Neutrophil (primary cell): Measurements from ENCODE around the gene NFIB.

ENCODE experiments used
- H3K27ac ChIP-seq: fragments of 200-600 bp; sonication (generic); 2 replicates; pipeline ENCODE4 v1.5.1; 2016; ENCODE audit warnings: mild to moderate bottlenecking, moderate library complexity
- H3K27me3 ChIP-seq: fragments of 200-600 bp; sonication (generic); 2 replicates; pipeline ENCODE4 v1.6.0; 2016; ENCODE audit warnings: mild to moderate bottlenecking
- H3K36me3 ChIP-seq: fragments of 200-600 bp; sonication (generic); 2 replicates; pipeline ENCODE4 v1.5.1; 2017
- H3K4me1 ChIP-seq, 2 experiments: fragments of 200-600 bp in 1 of 2; sonication (generic) in 1 of 2; 1 replicate in 1 of 2; 2 replicates in 1 of 2; pipeline versions ENCODE4 v1.5.1 to v1.6.1; 2013 to 2016; ENCODE audit warnings: low read depth in 1 of 2, low read length in 1 of 2, mild to moderate bottlenecking in 1 of 2, moderate library complexity in 1 of 2; ENCODE audit not compliant: control insufficient read depth in 1 of 2, insufficient read depth in 1 of 2
- H3K4me3 ChIP-seq, 2 experiments: fragments of 200-600 bp in 1 of 2; sonication (generic) in 1 of 2; 1 replicate in 1 of 2; 2 replicates in 1 of 2; pipeline ENCODE4 v1.5.1; 2013 to 2016; ENCODE audit warnings: low read depth in 1 of 2, low read length in 1 of 2, mild to moderate bottlenecking in 1 of 2, moderate library complexity in 1 of 2
- H3K9me3 ChIP-seq: fragments of 200-600 bp; sonication (generic); 2 replicates; pipeline ENCODE4 v1.5.1; 2016
- CTCF ChIP-seq: fragments of 200-600 bp; sonication (generic); IDR thresholded peaks from 2 replicates; pipeline ENCODE4 v1.5.1; 2016; ENCODE audit warnings: antibody characterized with exemption

Gene NFIB

GRCh38 chr9:14210428-14210827 lies 103.5 kb downstream of the NFIB start:
- no peak for TF ChIP-seq CTCF
- H3K27ac ChIP-seq: no peak overlapping the region
- no peak overlapping the region for H3K4me3 ChIP-seq
- H3K4me1 ChIP-seq: no peaks in the 10 kb centered on the region
- no peaks in the 10 kb centered on the region for H3K9me3 ChIP-seq
- H3K27me3 ChIP-seq: no peaks in the 10 kb centered on the region
- H3K36me3 ChIP-seq: no peaks in the 10 kb centered on the region

DNA sequence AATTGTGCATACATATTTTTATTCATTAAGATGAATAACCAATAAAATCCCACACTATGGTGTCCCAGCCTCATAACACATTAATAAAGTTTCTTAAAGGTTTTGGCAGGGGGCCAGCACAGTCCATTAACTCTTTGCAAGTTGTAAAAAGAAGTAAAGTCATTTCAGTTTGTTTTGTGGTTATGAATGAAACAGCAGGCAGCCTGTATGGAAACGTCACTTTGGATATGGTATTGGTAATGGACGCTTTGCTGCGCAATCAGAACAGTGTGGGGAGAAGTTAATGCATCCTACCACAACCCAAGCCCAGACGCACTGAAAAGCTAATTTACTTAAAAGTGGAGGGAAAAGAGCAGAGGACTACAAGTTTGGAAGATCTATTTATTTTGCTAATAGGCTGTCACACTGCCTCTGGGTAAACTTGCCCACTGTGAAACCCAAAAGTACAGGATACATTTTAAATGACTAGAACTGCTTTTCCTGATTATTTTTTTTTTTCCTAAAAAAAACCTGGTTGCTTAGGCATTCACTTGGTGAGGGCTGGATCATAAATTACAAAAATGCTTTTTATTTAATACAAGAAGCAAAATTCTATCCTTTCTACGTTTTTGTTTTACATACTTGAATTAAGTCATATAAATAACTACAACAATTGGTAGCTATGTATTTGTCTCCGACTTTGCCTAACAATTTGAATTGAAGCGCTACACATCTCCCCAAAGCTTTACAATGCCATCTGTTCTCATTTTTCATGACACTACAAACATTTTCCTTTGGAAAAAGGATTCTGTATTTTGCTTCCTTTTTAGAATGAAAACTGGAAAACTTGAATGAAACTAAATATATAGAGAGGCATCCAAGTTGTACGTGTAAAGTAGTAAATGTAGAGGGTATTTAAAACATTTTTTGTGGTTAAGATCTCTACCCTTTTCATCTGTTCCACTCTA lies 104.3 kb downstream of the NFIB start:
- Histone ChIP-seq H3K27me3 (no peaks in the 10 kb centered on the region), H3K4me1 (no peaks in the 10 kb centered on the region), H3K36me3 (no peaks in the 10 kb centered on the region), H3K9me3 (no peaks in the 10 kb centered on the region), H3K27ac (no peak overlapping the region), H3K4me3 (no peak overlapping the region)
- TF ChIP-seq CTCF: no peak

DNA sequence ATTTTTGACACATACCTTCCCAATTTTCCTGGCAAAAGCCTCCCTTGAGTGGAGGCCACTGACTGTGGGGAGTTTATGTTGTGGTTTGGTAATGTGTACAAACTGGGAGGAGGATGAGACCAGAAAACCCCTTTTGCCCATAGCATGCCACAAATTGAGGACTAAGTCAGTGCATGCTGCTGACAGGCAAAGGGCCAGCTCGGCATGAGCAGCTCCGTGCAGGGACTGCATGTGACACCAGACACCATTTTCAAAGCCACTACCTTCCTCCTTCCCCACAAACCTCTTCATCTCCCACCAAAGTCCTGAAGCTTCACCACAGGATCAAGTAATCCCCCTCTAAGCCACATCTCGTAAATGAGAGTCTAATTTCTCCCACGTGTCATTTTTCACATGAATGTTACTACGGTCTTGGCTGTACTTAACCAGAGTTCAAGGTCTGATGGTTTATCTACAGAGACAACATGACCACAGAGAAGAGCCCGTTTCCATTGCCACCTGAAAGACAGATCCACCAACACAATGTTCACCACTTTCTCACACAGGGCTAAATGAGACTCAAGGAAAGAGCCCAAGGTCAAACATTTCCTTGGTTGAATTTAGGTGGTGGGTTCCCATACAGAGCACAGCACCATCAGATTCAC lies 106.5 kb downstream of the NFIB start:
- Histone ChIP-seq H3K9me3 (no peaks in the 10 kb centered on the region), H3K27me3 (no peaks in the 10 kb centered on the region), H3K4me1 (no peaks in the 10 kb centered on the region), H3K36me3 (no peaks in the 10 kb centered on the region), H3K4me3 (no peak overlapping the region), H3K27ac (no peak overlapping the region)
- TF ChIP-seq CTCF: no peak

- no peak overlapping the region for H3K27ac ChIP-seq
- H3K4me3 ChIP-seq: no peak overlapping the region
- no peaks in the 10 kb centered on the region for H3K36me3 ChIP-seq
- TF ChIP-seq CTCF: no peak
- no peaks in the 10 kb centered on the region for H3K27me3 ChIP-seq
- H3K4me1 ChIP-seq: no peaks in the 10 kb centered on the region
- no peaks in the 10 kb centered on the region for H3K9me3 ChIP-seq
These were observed 108.5 kb downstream of the NFIB start for GRCh38 chr9:14205463-14205862.

GRCh38 chr9:14203356-14204056 lies 110.4 kb downstream of the NFIB start:
- no peaks in the 10 kb centered on the region for H3K27me3 ChIP-seq
- no peaks in the 10 kb centered on the region for H3K9me3 ChIP-seq
- H3K4me3 ChIP-seq: no peak overlapping the region
- no peaks in the 10 kb centered on the region for H3K4me1 ChIP-seq
- no peaks in the 10 kb centered on the region for H3K36me3 ChIP-seq
- TF ChIP-seq CTCF: no peak
- H3K27ac ChIP-seq: no peak overlapping the region
